GM19324 (cell line): ENCODE results near the gene PRKAG2.
"Not testable (repeated sequence)": the region's sequence is repeated elsewhere in the genome, so short reads cannot be mapped to it uniquely, and the experiment has no call there.

Experiments used
- ATAC-seq: cut with Tn5 transposase; IDR thresholded peaks from one replicate; pipeline ENCODE4 v1.9.1; 2021; ENCODE audit warnings: mild to moderate bottlenecking, moderate library complexity; ENCODE audit not compliant: unreplicated experiment, low FRiP score

PRKAG2 gene

DNA sequence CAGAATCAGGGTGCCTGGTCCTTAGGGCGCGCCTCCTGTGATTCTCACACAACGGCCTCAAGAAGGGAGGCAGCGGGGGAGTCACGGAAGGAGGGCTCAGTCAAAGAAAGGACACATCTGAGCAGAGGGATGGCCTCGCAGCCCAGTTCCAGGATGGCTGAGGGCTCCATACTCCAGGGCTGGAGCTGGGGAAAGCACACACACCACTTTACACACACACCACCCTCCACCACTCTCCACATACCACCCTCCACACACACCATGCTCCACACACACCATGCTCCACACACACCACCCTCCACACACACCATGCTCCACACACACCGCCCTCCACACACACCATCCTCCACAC is 22.2 kb downstream of the PRKAG2 start:
- no peak for ATAC-seq

DNA sequence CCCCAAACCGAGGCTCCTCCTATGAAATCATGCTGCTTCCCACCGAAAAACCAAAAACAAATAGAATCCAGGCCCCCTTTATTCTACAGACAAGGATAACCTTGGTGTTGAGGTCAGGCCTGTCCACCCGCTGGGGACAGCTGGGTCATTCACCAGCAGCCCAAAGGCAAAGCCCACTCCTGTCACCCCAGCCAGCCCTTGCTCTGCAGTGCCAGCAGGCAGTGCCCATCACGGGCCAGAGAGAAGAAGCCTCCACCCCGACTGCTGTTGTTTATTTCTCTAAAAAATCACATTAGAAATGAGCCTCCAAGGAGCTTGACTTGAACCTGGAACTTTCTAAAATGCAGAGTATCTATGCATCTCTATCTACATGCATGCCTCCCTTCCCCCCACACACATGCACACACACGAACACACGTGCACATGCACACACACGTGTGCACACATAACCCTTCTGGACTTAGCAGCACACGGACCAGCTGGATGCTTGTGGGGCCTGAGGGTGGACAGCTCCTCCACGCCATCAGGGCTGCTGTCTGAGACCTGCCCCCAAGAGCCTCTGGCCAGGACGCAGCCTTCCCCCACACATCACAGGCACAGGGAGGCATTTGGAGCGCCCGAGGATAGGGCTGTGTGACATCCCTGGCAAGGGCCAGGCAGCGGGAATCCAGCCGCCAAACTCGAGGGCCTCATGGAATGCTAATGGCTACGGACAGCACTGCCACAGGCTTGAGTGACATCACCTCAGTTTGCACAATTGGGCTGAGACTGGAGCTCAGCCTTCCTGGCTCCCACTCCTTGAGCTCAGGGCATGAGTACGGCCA is 22.8 kb downstream of the PRKAG2 start:
- ATAC-seq, result no peak

DNA sequence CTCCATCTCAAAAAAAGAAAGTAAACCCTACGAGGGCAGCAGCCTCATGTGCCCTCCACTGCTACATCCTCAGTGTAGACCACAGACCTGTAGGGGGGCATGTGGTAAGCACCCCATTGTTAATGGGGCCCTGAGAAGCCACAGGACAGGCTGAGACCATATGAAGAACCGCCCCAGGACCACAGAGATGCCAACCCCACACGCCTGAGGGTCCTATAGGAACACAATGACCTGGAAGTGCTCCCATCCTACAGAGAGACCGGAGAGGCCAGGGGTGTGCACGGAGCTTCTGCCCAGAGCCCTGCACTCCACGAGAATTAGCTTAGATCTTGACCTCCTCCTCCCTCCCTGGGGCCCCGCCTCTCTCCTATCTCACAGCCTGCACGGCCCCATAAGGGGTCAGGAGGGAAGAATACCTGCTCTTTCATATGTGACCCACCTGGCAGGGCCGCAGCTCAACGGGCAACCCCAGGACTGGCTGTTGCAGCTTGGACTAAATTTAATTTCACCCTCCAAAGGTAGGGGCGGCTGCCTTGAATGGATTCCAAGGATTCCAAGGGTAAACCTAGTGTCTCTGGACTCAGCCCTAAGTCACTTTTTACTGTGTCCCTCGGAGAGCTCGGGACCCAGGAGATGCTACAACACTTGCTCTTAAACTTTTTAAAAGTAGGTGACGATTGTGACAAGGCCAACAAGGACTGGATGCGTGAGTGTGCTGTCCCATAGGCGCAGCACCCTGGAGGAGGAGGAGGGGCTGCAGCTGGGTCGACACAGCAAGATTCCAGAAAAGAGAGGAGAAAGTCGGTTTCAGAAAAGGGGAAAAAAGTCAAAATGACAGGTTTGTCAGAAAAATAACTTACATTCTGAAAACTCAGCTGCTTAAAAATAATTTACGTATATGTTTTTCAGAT is 24.2 kb downstream of the PRKAG2 start:
- no peak for ATAC-seq

DNA sequence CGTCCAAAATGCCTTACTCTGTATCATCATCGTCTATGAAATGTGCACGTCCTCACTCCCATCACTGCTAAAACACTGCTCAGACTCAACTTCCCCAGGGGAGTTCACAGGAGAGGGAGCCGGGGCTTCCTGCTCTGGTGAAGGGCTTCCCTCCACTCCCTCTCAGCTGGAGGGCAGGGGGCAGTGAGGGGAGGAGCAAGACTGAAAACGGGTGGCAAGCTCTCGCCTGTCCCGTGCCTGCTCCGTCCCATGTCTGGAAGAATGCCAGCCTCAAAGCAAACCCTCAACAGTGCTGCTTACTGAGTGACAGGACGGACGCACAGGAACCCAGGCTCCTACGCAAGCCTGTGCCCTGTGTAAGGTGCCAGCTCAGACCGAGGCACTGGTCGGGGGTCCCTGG is 25.1 kb downstream of the PRKAG2 start:
- ATAC-seq, result no peak

DNA sequence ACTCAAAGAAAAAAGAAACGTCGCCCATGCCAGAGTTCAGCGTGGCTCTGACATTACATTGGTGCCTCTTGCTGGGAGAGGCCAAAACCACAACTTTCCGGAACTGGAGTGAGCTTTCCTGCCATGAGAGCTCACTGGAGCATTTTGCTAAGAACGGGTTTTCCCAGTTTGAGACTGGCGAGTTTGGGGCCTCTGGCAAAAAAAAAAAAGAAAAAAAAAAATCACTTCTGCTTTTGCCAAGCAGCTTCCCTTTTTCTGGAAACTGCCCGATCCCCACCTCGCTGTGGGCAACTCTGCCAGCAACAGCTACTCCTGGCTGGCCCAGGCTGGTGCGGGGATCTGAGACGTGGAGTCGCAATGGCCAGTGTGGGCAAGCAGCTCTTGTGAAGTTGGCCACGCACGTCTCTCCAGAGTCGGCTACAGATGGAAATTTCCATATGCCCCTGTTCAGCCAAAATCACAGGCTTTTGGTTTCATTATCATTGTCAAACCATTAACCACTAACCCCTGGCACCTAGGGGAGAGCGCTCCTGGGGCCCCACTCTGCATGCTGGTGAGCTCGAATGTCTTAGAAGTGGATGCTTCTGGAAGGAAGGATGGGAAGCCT is 25.7 kb downstream of the PRKAG2 start:
- no peak for ATAC-seq

DNA sequence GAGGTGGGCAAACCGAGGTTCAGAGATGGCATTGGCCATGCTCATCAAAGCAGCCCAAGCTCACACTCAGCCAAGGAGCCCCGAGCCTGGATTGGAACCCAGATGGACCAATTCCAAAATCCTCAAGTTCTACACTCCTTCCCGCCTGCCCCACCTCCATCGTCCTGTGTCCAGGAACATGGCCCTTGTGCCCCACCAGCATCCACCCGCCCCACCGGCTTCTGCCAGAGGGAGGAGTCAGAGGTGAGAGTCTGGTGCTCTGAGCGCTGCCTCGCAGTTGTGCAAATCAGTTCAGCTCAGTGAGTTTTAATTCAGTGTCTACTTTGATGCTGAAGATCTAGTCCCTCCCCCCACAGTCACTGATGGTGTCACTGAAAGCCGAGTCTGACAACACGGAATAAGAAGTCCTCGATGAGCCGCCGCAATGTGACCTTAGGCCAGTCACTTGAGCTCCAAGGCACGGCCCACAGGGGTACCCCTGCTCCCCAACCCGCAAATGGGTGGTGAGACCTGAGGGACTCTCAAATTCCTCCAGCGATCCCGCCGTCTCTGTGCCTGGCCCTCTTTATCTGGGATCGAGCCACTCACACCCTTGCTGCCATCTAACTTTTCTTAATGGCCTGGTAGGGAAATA is 26.3 kb downstream of the PRKAG2 start:
- ATAC-seq, result no peak

DNA sequence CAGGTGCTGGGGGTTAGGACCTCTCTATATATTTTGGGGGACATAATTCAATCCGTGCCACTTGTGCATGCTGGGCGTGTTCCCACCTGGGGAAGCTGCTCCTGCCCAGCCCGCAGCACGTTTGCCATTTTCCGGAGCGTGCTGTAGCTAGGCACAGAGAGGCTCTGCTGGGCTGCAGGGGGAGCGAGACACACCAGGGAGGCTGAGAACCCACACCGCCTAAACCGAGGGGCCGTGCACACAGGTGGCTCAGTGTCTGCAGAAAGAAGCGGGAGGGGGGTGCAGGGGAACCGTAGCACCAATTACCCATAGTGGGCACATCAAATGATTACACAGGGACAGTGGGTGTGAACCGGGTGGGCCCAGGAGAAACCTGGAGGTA is 27.0 kb downstream of the PRKAG2 start:
- no peak for ATAC-seq

DNA sequence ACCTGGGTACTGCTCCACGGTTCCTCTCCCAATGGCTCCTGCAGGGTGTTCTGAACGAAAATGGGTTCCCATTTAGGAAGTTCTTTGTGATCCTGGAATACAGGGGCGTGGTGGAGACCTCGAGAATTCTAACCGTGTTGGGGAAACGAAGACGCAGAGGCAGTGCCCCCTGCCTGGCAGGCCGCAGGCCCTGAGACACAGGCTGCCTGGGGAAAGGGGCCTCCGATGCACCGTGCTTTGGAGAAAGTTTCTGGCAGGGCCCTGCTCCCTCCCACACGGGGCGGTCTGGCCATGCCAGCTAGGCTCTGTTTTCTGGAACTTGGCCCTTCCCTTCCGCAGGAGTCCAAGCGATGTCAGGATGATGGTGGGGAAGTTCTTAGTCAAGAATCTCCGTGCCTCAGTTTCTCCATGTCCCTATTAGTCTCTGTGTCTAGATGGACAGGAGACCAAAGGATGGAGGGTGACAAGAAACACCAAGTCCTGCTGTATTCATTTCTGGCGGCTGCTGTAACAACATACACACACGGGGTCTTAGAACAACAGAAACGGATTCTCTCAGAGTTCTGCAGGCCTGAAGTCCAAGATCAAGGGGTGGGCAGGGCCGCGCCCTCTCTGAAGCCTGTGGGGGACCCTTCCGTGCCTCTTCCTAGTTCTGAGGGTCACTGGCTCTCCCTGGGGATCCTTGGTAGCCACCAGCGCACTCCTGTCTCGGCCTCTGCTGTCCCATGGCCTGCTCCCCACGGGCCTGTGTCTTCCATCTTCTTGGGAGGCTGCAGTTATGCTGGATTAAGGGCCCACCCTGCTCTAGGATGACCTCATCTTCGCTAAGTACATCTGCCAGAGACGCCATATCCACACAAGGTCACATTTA is 27.7 kb downstream of the PRKAG2 start:
- ATAC-seq, result no peak

DNA sequence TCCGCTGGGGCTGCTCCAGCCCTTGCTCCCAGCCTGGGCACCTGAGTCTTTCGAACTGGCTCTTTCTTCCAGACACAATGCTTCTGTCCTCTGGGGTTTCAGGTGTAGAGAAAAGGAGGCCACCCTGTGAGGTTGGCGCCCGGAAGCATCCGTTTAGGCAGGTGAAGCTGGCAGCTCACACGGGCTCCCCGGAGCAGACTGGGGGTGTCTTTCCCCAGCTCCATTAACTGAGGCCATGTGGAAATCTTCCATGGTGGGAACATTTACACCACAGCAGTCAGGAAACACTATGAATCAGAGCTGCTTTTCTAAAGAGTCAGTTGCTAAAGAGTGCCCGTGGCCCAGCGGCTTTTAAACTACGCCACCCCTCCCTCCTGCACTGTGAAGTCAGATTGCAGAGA is 29.2 kb downstream of the PRKAG2 start:
- ATAC-seq, result no peak

DNA sequence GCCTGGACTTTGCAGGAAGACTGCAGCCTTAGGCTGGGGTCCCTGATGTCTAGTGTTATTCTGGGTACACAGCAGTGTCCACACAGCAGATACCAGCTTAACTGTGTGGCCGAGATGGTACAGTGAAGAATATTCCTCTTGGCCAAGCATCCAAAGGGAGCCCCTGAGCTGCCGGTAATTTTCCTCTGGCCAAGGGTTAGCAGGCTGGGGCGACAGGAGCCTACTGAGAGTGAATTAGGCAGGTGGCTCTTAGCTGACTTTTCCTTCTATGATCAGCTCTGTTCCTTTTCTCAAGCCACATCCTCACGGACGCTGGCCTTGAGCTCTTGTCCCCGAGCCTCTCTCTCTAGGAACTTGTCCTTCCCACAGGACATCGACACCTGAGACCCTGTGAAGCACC is 29.8 kb downstream of the PRKAG2 start:
- no peak for ATAC-seq

DNA sequence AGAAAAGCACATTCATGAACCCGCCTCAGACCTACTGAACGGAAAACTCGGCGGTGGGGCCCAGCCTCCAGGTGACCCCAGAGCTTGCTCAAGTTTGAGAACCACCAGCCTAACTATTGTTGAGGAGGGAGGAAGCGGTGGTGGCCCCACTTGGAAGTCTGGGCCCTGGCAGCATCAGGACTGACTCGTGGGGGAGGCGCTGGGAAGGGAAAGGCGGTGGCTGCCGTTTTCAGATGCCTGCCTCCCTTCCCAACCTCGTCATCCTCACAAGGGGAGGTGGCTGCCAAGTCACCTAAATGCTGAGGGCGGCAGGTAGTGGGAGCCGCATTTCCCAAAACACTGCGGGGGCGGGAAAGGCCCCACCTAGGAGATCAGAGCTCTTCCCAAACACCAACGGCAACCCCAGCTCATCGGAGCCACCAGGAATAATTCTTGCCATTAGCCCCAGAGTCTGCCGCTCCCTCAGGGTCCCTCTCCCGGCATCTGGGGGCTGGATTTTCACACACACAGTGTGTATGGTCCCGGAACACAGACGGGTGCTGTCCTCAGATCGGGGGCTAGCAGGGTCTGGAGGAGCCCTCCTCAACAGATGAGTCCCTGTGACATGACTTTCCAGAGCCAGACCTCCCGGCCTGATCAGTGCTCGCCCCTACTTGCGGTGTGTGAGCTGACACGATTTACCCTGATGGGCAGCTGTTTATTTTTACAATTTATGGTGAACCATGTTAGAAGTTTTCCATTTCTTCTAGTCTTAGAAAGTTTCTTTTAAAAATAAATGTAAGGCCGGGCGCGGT is 31.3 kb downstream of the PRKAG2 start:
- ATAC-seq, result no peak

DNA sequence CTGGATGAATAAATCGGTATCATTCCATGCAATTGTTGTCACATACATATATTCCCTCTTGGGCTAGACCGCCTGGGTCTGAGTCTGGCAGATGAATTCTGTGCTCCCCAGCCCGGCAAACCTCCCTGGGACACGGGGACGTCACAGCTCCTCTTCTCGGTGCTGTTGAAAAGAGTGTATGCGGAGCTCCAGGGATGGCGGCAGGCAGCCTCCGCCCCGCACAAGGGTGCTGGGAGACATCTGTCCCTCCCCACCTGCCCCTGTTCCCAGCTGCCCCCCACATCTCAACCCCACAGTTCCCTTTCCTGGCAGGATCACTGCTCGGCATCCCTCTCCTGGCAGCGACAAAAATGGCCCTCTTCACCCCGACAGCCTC is 32.1 kb downstream of the PRKAG2 start:
- no peak for ATAC-seq

DNA sequence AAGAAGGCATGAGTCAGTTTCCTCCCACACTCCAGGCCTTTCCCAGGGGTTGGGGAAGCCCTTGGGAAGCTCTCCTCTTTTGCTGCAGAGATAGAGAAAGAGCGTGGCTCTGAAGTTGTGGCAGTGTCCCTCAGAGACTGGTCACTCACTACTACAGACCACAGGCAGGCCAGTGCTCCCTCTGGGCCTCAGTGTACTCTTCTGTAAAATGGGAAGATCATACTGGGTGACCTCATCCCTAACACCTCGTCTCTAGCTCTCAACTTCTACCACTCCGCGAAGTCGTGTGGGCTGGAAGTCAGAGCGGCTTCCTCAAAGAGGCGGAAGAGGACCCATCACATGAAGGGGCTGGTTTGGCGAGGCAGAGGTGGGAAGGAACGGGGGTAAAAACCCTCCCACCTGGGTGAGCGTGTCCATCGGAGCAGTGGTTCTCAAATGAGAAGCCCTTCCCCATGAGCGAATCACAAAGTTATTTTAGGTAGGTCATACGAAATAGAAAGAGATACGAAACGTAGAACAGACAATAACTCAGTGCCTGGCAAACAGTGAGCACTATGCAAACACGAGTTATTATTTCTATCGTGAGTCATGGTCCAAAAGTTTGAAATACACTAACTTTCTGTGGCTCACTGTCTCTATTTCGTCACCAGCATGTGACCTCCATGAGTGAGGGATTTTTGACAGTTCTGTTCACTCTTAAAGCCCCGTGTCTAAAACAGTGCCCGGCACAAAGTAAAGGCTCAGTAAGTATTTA is 32.7 kb downstream of the PRKAG2 start:
- no peak for ATAC-seq

DNA sequence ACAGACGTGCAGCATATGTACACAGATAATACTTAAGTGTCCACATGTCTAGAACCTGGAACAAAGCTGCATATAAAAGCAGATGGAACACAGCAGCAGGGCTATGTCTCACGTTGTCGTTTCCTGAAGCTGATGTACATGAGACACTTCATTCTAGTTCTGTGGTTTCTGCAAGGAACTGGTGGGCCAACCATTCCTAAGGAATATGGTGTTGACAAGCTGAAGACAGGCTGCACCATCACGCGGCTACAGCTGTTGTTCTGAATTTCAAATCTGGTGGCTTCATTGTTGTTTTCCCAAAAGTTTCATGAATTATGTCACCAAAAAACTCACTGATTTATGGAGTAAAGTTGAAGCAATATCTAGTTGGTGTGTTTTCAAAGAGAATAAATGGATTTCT is 33.7 kb downstream of the PRKAG2 start:
- ATAC-seq, result no peak

DNA sequence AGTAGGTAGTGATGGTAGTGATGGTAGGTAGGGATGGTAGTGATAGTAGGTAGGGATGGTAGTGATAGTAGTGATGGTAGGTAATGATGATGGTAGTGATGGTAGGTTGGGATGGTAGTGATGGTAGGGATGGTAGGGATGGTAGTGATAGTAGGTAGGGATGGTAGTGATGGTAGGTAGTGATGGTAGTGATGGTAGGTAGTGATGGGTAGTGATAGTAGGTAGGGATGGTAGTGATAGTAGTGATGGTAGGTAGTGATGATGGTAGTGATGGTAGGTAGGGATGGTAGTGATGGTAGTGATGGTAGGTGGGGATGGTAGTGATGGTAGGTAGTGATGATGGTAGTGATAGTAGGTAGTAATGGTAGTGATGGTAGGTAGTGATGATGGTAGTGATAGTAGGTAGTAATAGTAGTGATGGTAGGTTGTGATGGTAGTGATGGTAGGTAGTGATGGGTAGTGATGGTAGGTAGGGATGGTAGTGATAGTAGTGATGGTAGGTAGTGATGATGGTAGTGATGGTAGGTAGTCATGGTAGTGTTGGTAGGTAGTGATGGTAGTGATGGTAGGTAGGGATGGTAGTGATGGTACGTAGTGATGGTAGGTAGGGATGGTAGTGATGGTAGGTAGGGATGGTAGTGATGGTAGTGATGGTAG is 35.4 kb downstream of the PRKAG2 start:
- ATAC-seq, result not testable (repeated sequence)

DNA sequence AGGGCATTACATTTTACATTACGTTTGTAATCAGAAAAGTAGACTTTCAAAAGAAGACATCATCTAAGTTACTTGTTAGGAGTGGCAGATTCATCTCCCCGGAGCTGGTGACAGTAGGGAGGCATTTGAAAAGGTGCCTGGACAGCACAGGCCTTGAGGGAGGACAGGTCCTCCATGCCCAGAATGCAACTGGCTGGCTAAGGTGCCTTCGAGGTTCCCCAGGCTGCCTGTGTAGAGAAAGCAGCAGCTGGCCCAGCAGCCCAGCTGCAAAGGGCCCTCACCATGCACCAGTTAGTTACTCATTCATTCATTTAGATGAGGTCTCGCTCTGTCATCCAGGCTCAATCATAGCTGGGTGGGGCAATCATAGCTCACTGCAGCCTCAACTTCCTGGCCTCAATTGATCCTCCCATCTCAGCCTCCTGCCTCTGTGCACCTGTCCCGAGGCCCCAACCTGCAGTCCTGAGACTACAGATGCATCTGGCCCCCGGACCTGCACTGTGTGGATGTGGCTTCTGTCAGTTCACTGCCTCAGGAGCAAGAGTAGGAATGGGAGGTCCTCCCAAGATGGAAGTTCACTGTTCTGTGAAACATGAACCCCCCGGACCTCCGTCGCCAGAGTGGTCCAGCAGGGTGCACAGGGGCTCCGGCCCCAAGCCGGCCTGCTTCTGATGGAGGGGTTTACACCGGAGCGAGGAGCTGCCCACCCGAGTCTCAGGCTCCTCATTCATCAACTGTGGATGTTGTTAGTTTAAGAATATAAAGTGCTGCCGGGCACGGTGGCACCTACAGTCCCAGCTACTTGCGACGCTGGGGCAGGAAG is 36.6 kb downstream of the PRKAG2 start:
- no peak for ATAC-seq

DNA sequence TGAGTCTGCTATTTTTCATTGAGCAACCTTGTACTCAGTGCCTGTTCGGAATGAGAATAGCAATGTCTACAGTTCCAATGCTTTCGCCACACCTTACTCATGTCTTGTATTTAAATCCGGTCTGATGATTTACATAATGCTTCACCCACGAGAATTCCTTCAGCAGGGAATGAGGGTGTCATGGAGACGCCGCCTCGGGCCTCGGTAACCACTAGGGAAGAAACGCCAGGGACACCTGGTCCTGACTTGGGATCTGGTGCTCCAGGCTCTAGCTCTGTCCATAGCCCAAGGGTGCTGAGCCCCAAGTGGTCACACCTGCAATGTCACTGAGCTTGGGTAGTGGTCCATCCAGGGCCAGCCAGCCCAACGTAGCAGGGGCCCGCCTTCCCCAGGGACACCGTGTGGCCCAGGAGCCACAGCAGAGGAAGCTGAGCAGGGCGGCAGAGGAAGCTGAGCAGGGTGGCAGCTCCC is 37.4 kb downstream of the PRKAG2 start:
- peak; percentile 11 for ATAC-seq
